Stimulated activated CD8-positive, alpha-beta memory T cell treated with anti-CD3 and anti-CD28 coated beads, Interleukin-7, amount 100 ng/mL, for 4 hours (primary cell): Measurements from ENCODE around the gene GNPDA1.

Experiments
- DNase-seq, 2 donors: peaks; one replicate each; pipeline ENCODE4 v3.0.0-alpha.2; 2020; ENCODE audit warnings: low read depth in 2 of 2

GNPDA1 gene

GRCh38 chr5:142023836-142024235, 11.0 kb upstream of the GNPDA1 start:
- no peak for DNase-seq

- no peak for DNase-seq
Observed at GRCh38 chr5:142020122-142020659, 7.4 kb upstream of the GNPDA1 start.

GRCh38 chr5:142017832-142018427, 5.1 kb upstream of the GNPDA1 start:
- no peak for DNase-seq

GRCh38 chr5:142016556-142016955, 3.7 kb upstream of the GNPDA1 start:
- DNase-seq, result peak; percentile 26 to 37

- peak; percentile 28 to 48 for DNase-seq
Observed at GRCh38 chr5:142015781-142016533, 3.1 kb upstream of the GNPDA1 start.

- DNase-seq, result peak; percentile 43 to 47
Observed at GRCh38 chr5:142014911-142015584, 2.2 kb upstream of the GNPDA1 start.

GRCh38 chr5:142013734-142014521, 1.1 kb upstream of the GNPDA1 start:
- no peak for DNase-seq

- DNase-seq, result peak; percentile 48 to 52
Observed at GRCh38 chr5:142012186-142012785, 541 bp downstream of the GNPDA1 start.

GRCh38 chr5:142011572-142012185, 1.1 kb downstream of the GNPDA1 start:
- no peak for DNase-seq

GRCh38 chr5:142009886-142010285, 2.9 kb downstream of the GNPDA1 start:
- no peak for DNase-seq

- no peak for DNase-seq
Observed at GRCh38 chr5:142008813-142009212, 4.0 kb downstream of the GNPDA1 start.

- no peak for DNase-seq
Observed at GRCh38 chr5:142007237-142007544, 5.6 kb downstream of the GNPDA1 start.

- DNase-seq, result peak in 1 of 2 donors; percentile 24
Observed at GRCh38 chr5:142006363-142007236, 6.2 kb downstream of the GNPDA1 start.

- DNase-seq, result no peak
Observed at GRCh38 chr5:142003266-142003800, 9.5 kb downstream of the GNPDA1 start.

GRCh38 chr5:142000704-142001484, 11.9 kb downstream of the GNPDA1 start:
- DNase-seq, result no peak

- DNase-seq, result no peak
Observed at GRCh38 chr5:142000173-142000572, 12.7 kb downstream of the GNPDA1 start.

GRCh38 chr5:141997358-141997960, 15.4 kb downstream of the GNPDA1 start:
- no peak for DNase-seq

GRCh38 chr5:141995656-141996055, 17.2 kb downstream of the GNPDA1 start:
- no peak for DNase-seq
